GM12892 (cell line): ENCODE data around the gene TOMM40L.

Experiments
- DNase-seq: peaks from one replicate; pipeline ENCODE4 v3.0.0; 2011; ENCODE audit not compliant: insufficient read length
- FAIRE-seq: peaks from 2 replicates; lab custom pipeline; 2011; peaks lifted over from hg19 to GRCh38; lab: Jason Lieb, UNC
- POLR2A ChIP-seq: IDR thresholded peaks from 2 replicates; pipeline ENCODE4 v1.6.1; 2011; ENCODE audit warnings: low read depth, low read length, control low read depth
- POLR2AphosphoS5 ChIP-seq: IDR thresholded peaks from 2 replicates; pipeline ENCODE4 v1.6.1; 2011; ENCODE audit warnings: low read depth, low read length, control low read depth
- TAF1 ChIP-seq: IDR thresholded peaks from 2 replicates; pipeline ENCODE4 v1.6.1; 2011; ENCODE audit warnings: low read depth, mild to moderate bottlenecking, control low read depth, low read length, borderline replicate concordance

TOMM40L gene

DNA sequence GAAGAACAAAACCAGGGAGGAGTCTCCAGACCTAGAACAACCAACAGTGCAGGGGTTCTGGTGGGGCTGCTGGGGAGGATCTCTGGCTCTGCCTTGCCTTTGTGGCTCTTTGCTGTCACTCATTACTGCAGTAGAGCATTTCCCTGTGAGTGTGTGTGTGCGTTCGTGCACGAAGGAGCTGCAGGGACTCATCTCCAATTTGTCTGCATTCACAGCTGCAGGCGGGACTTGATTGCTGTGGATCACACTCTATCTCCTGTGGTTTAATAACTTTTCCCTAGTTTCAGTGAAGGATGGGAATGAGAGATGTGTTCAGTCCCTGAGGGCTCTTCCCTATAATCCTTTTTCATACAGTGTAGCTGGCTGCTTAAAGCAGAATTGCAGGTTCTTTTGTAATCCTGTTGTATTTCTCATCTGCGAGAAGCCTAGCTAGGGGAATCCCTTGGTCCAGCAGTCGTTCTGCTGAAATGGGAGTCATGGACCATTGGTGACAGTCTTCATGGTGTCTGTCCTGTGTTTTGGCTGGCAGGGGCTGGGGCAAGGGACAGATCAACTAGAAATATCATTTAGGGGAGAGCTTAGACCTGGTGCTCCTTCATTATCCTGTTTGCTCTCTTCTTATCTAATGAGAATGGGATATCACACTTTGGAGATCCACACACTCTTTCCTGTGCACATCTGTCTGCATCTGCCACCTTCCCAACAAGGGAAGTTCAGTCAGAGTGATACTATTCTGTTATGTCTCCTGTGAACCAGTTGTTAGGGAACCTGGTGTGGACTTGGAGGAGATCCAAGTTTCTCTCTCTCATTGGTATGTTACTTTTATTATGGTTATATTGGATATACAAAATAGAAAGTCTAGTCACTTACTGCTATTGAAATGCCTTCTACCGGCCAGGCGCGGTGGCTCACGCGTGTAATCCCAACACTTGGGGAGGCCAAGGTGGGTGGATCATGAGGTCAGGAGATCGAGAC, 35.7 kb downstream of the TOMM40L start:
- no peak for TF ChIP-seq POLR2A
- no peak for TF ChIP-seq POLR2AphosphoS5
- TF ChIP-seq TAF1, result no peak
- no peak for FAIRE-seq
- DNase-seq, result no peak

DNA sequence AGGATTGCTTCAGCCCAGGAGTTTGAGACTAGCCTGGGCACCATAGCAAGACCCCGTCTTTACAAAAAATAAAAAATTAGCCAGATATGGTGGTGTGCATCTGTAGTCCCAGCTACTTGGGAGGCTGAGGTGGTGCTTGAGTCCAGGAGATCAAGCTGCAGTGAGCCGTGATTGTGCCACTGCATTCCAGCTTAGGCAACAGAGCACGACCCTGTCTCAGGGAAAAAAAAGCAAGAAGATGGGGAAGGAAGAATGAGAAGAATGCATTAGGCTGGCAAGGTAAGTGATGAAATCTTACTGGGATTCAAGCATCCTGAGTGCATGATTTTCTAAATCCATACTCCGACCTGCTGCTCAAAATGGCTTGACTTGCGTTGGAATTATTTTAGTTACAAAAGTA, 39.4 kb downstream of the TOMM40L start:
- TF ChIP-seq POLR2A, result no peak
- no peak for TF ChIP-seq POLR2AphosphoS5
- no peak for TF ChIP-seq TAF1
- DNase-seq (no peak), FAIRE-seq (no peak)

DNA sequence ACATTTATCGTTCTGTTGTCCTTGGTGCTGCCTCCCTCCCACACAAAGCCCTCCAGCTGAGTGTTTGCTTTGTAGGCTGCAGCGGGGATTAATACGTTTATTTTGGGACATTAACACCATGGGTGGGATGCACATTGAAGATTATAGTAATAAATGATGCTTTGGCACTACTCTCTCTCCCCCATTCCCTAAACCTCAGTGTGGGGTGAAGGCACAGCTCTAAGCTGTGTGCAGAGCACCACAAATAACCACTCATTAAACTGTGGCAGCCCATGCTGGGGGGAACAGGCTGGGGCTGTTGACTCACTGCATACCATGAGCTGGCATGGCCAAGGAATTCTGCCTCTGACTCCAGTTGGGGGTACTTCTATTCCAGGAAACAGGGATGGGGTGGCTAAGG, 40.3 kb downstream of the TOMM40L start:
- no peak for DNase-seq

DNA sequence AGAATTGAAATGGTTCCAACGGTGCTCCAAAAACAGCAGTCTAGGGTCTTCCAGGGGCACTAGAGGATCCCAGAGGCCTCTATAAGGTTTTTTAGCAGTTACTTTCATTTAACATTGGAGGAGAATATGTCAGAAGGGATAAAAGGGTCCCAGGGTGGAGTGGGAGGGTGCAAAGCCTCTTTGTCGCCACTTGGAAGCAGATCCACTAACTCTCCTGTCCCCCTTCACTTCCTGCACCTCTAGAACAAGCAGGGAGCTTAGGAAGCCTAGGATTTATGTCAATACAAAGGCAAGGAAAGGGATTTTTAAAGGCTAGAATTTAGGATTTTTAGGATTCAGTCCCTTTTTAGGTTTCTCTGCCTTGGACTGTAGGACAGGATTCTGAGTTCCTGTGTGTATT, 41.0 kb downstream of the TOMM40L start:
- FAIRE-seq (no peak), DNase-seq (no peak)
- TF ChIP-seq POLR2A, result no peak

More for the DNA sequence above, 40.3 kb downstream of the TOMM40L start:
- no peak for FAIRE-seq
- TF ChIP-seq POLR2A, result no peak
- TF ChIP-seq TAF1, result no peak
- no peak for TF ChIP-seq POLR2AphosphoS5

DNA sequence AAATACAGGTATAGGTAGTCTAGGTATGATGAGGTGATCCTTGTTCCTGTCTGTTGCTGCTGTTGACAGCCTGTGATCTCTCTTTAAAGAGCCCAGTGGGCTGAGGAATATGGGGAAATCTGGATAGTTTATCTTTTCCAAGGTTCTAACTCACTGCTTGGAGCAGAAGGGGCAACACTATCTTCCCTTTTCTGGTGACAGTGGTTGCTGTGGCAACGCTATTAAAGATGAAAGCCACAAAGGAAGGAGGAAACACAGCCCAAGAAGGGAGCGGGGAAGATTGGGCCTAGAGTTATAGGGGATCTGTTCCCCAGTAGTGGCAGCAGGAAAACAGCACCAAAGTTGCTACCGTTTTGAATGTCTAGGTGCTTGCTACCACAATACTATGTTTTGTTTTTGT, 41.5 kb downstream of the TOMM40L start:
- FAIRE-seq (no peak), DNase-seq (no peak)
- TF ChIP-seq TAF1, result no peak
- TF ChIP-seq POLR2A, result no peak
- no peak for TF ChIP-seq POLR2AphosphoS5

DNA sequence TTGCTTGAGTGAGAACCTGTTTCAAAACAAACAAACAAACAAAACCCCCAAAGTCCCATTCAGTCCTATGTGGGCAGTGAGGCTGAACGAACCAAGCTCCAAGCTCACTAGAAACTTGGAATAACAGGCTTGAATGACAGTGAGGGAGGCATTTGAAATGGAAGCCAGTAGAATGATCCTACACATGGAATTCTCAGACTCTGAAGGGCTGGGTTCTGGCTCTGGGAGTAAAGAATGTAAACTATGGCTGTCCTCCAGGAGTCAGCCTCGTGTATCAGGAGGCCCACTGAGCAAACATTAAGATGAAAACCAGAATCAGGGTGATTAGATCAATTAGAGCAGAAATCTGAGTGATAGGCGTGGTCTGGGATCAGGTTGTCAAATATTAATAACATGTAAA, 47.5 kb downstream of the TOMM40L start:
- TF ChIP-seq TAF1, result no peak
- TF ChIP-seq POLR2A, result no peak
- TF ChIP-seq POLR2AphosphoS5, result no peak
- no peak for DNase-seq
- no peak for FAIRE-seq

DNA sequence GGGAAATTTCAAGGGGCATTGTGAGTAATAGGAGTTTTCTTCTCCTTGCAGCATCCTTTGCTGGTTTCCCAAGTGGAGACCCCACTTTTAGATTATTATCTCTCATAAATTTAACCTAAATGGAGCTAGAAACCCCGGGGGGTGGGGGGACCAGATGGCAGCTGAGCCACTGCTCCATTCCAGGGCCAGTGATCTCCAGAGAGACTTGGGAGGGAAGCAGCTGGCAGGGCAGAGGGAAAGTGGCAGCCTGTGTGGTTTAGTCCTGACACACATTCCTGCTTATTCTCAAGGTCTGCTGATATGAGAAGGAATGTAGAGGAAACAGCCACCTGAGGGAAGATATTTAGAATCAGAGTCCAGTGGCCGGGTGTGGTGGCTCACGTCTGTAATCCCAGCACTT, 49.0 kb downstream of the TOMM40L start:
- no peak for TF ChIP-seq POLR2AphosphoS5
- no peak for TF ChIP-seq TAF1
- TF ChIP-seq POLR2A, result no peak
- FAIRE-seq (no peak), DNase-seq (no peak)
